ENCODE data around the gene ATP10B.

The ATP10B gene

GRCh38 chr5:160513485-160513884 lies 338.5 kb downstream of the ATP10B start:
- no peak for DNase-seq (ENCODE audit: low read depth in 3 of 3)
